Heart right ventricle (tissue), 16 donors: Measurements from ENCODE around the gene TMEM51. TPM values are rescaled to one million over a fixed set of nuclear protein-coding genes. Genes with fewer than 3 reads are reported as not detected.

Experiments
- ATAC-seq, 8 donors: fragments of 200-7000 bp; cut with Tn5 transposase; one replicate each; pipeline ENCODE4 v1.9.1; 2020; ENCODE audit warnings: mild to moderate bottlenecking in 8 of 8, moderate library complexity in 8 of 8, moderate number of reproducible peaks in 1 of 8
- DNase-seq, 2 donors: peaks; one replicate each; pipeline ENCODE4 v3.0.0-alpha.2; 2020
- H3K27ac ChIP-seq, 10 donors: fragments of 200-600 bp; sonication (generic) in 2 of 10; one replicate each; pipeline versions ENCODE4 v1.5.0 to v1.8.0; 2020 to 2022; ENCODE audit warnings: mild to moderate bottlenecking in 3 of 10
- H3K27me3 ChIP-seq, 7 donors: fragments of 200-600 bp; one replicate each; pipeline ENCODE4 v1.8.0; 2021 to 2022; ENCODE audit warnings: mild to moderate bottlenecking in 2 of 7
- H3K36me3 ChIP-seq, 9 donors: fragments of 200-600 bp; sonication (generic) in 1 of 9; one replicate each; pipeline versions ENCODE4 v1.5.0 to v1.8.0; 2020 to 2022; ENCODE audit warnings: mild to moderate bottlenecking in 2 of 9
- H3K4me1 ChIP-seq, 9 donors: fragments of 200-600 bp; sonication (generic) in 1 of 9; one replicate each; pipeline versions ENCODE4 v1.5.0 to v1.8.0; 2020 to 2022; ENCODE audit warnings: mild to moderate bottlenecking in 4 of 9
- H3K4me3 ChIP-seq, 10 donors: fragments of 200-600 bp; sonication (generic) in 2 of 10; one replicate each; pipeline versions ENCODE4 v1.5.0 to v1.8.0; 2020 to 2022; ENCODE audit warnings: mild to moderate bottlenecking in 7 of 10, moderate library complexity in 2 of 10
- H3K9me3 ChIP-seq, 11 donors: fragments of 200-600 bp in 10 of 11; sonication (generic) in 2 of 11; one replicate each; pipeline versions ENCODE4 v1.5.0 to v1.8.0; 2013 to 2022; ENCODE audit warnings: mild to moderate bottlenecking in 2 of 11, control low read depth in 1 of 11, moderate library complexity in 1 of 11
- CTCF ChIP-seq, 9 donors: fragments of 200-600 bp; sonication (generic) in 2 of 9; IDR thresholded peaks; one replicate each; pipeline versions ENCODE4 v1.5.0 to v1.8.0; 2021 to 2022; ENCODE audit warnings: antibody characterized with exemption in 9 of 9, mild to moderate bottlenecking in 5 of 9, moderate library complexity in 1 of 9
- whole genome bisulfite sequencing, 2 donors: extraction: QIAGEN DNeasy Blood & Tissue Kit; methylation state at CpG; one replicate each; pipeline ENCODE4 v1.1.7; 2013; ENCODE audit warnings: inconsistent platforms in 1 of 2; 5-methylcytosine and 5-hydroxymethylcytosine counted together
- intact Hi-C, 10 donors: fragments of 100-400 bp; cut with DNase I; formaldehyde crosslinking; loops; one replicate each; pipeline versions ENCODE4 v1.11.1 to v1.14.2; 2022
- polyA plus RNA-seq, 2 donors: library from polyadenylated mRNA; stranded (reverse); fragments of 200-250 nt; gene quantifications; one replicate each; pipeline ENCODE4 v1.2.3, GENCODE V29; 2013
- total RNA-seq, 10 donors: library from RNA; stranded (reverse); fragmentation: NEBNext Ultra II Directional in 3 of 10; extraction: Animal tissue kit (Norgen Biotek cat#: 25700) in 3 of 10; gene quantifications; one replicate each; pipeline versions ENCODE4 v1.2.1 to v1.2.4, GENCODE V29; 2021 to 2023
- donor health status: Arrhythmogenic right ventricular cardiomyopathy.
- donor health status: ischemic (EF 13 %, LVEDD 7.1; RV severe dilation, severe dysfunction).
- donor health status: healthy with polysubstance abuse.
- donor health status: DM: no; HTN: yes; CAD: no.
- donor health status: DM: no; HTN: no; CAD: no.
- donor health status: ischemic (EF 25% LVEDD 6.9; RV normal size, moderate dysfunction).
- donor health status: ischemic (EF 25% LVEDD 5.7; RV mildly dilated, moderate dysfunction).
- donor health status: healthy.
- donor health status: DM: yes; HTN: yes; CAD: no.
- donor health status: Ischemic cardiomyopathy.
- donor health status: ischemic (EF 35%, LVEDD 5.7; RV mildly dilated, moderate dysfunction).
- donor health status: nonischemic (EF 11% LVEDD 7.7; RV severe dilation, severe dysfunction).
- donor health status: DM: yes; HTN: yes; CAD: no.
- donor health status: PGD.
- donor health status: ischemic (EF 29% LVEDD 5.4; RV normal size, mild dysfunction).
- donor health status: nonischemic (EF 23%, LVEDD 6.1; RV moderate dilation, normal function).

TMEM51 gene
- total and polyA plus RNA-seq, 12 donors = 2.0 to 9.5 (median 3.2) TPM

- no peak for ATAC-seq
- Histone ChIP-seq H3K4me1 (no peaks in the 10 kb centered on the region), H3K27ac (no peak overlapping the region), H3K27me3 (peaks cover 0 to 8% (median 0%) of the 10 kb centered on the region in 7 donors), H3K4me3 (no peak overlapping the region), H3K9me3 (peaks cover 0 to 12% (median 0%) of the 10 kb centered on the region in 11 donors), H3K36me3 (no peaks in the 10 kb centered on the region)
- DNase-seq = no peak
- no peak for TF ChIP-seq CTCF (IDR thresholded peaks at IDR 0.05)
- intact Hi-C loops = no loop called here
- WGBS, 2 donors = 81 to 83% methylated on average over 1 of the region's 1 CpG
These were observed 46.4 kb upstream of the TMEM51 start for GRCh38 chr1:15107058-15107687.

GRCh38 chr1:15107911-15108310 is 45.6 kb upstream of the TMEM51 start:
- intact Hi-C loops = no loop called here
- DNase-seq (no peak), ATAC-seq (no peak)
- H3K36me3 ChIP-seq = no peaks in the 10 kb centered on the region
- TF ChIP-seq CTCF (IDR thresholded peaks at IDR 0.05) = no peak
- H3K27me3 ChIP-seq = peaks cover 0 to 4% (median 0%) of the 10 kb centered on the region in 7 donors
- WGBS, 2 donors = 54 to 69% methylated on average over 4 of the region's 4 CpGs
- peaks cover 0 to 12% (median 0%) of the 10 kb centered on the region in 11 donors for H3K9me3 ChIP-seq
- H3K27ac ChIP-seq = no peak overlapping the region
- H3K4me1 ChIP-seq = no peaks in the 10 kb centered on the region
- H3K4me3 ChIP-seq = no peak overlapping the region

- intact Hi-C loops = no loop called here
- Histone ChIP-seq H3K27ac (no peak overlapping the region), H3K9me3 (peaks cover 0 to under 1% (median 0%) of the 10 kb centered on the region in 11 donors), H3K4me3 (no peak overlapping the region), H3K36me3 (no peaks in the 10 kb centered on the region), H3K27me3 (peaks cover 0 to 3% (median 0%) of the 10 kb centered on the region in 7 donors), H3K4me1 (no peaks in the 10 kb centered on the region)
- DNase-seq = no peak
- no peak for ATAC-seq
- TF ChIP-seq CTCF (IDR thresholded peaks at IDR 0.05) = no peak
- 89 to 90% methylated on average over 9 of the region's 9 CpGs for WGBS, 2 donors
These were observed 43.2 kb upstream of the TMEM51 start for GRCh38 chr1:15110128-15110866.

- WGBS, 2 donors = 93% methylated on average over 2 of the region's 2 CpGs
- ATAC-seq (no peak), DNase-seq (no peak)
- no peak for TF ChIP-seq CTCF (IDR thresholded peaks at IDR 0.05)
- H3K27me3 ChIP-seq = peaks cover 0 to 3% (median 0%) of the 10 kb centered on the region in 7 donors
- H3K27ac ChIP-seq = no peak overlapping the region
- no peak overlapping the region for H3K4me3 ChIP-seq
- no peaks in the 10 kb centered on the region for H3K4me1 ChIP-seq
- intact Hi-C loops = no loop called here
- H3K9me3 ChIP-seq = no peaks in the 10 kb centered on the region
- no peaks in the 10 kb centered on the region for H3K36me3 ChIP-seq
These were observed 42.7 kb upstream of the TMEM51 start for GRCh38 chr1:15110867-15111230.
